SK-N-SH (cell line): ENCODE measurements around the gene DPEP1. TPM values are rescaled to one million over a fixed set of nuclear protein-coding genes. Genes with fewer than 3 reads are reported as not detected.

Source experiments
- CTCF ChIA-PET: fragments of 300-600, 350-600 bp; formaldehyde crosslinking; extraction: SDS; loops from one replicate; lab custom pipeline; 2021; lab: Yijun Ruan, JAX
- POLR2A ChIA-PET: fragments of 350-600 bp; sonication (Branson Sonifier 250); formaldehyde crosslinking; extraction: SDS; loops from one replicate; lab custom pipeline; 2020; ENCODE audit warnings: antibody characterized with exemption, inconsistent platforms; lab: Yijun Ruan, JAX
- DNase-seq: peaks from one replicate; pipeline ENCODE4 v3.0.0; 2012
- H2AFZ ChIP-seq: fragments of 200-600 bp; sonication (generic); 2 replicates; pipeline ENCODE4 v1.8.1; 2016; ENCODE audit warnings: antibody characterized with exemption, mild to moderate bottlenecking, low read depth
- H3F3A ChIP-seq: fragments of 200-600 bp; sonication (generic); replicated peaks from 2 replicates; pipeline ENCODE3; 2016; ENCODE audit warnings: antibody characterized with exemption, mild to moderate bottlenecking; ENCODE audit not compliant: insufficient read depth
- H3K27ac ChIP-seq, 2 experiments: fragments of 200-500 bp in 1 of 2; fragments of 200-600 bp in 1 of 2; sonication (Bioruptor generic) in 1 of 2; sonication (generic), shearing (Covaris generic) in 1 of 2; 2 replicates each; pipeline versions ENCODE4 v1.5.1 to v1.6.1; 2014 to 2016; ENCODE audit warnings: low read depth in 2 of 2, inconsistent platforms in 1 of 2, low read length in 1 of 2, mild to moderate bottlenecking in 1 of 2, mixed read lengths in 1 of 2
- H3K27me3 ChIP-seq: fragments of 200-600 bp; sonication (generic), shearing (Covaris generic); 2 replicates; pipeline ENCODE4 v1.6.1; 2016; ENCODE audit warnings: mixed run types; ENCODE audit not compliant: insufficient read depth
- H3K36me3 ChIP-seq, 2 experiments: fragments of 200-500 bp in 1 of 2; fragments of 200-600 bp in 1 of 2; sonication (Bioruptor generic) in 1 of 2; sonication (generic) in 1 of 2; replicated peaks in 1 of 2; 2 replicates each; pipeline versions ENCODE3 to v1.5.1; 2014 to 2016; ENCODE audit warnings: low read length in 1 of 2, mild to moderate bottlenecking in 1 of 2; ENCODE audit not compliant: insufficient read depth in 2 of 2, control insufficient read depth in 1 of 2
- H3K4me1 ChIP-seq, 2 experiments: fragments of 200-500 bp in 1 of 2; fragments of 200-600 bp in 1 of 2; sonication (Bioruptor generic) in 1 of 2; sonication (generic), shearing (Covaris generic) in 1 of 2; 2 replicates each; pipeline versions ENCODE4 v1.5.1 to v1.6.1; 2014 to 2016; ENCODE audit warnings: low read depth in 1 of 2, low read length in 1 of 2, mixed run types in 1 of 2; ENCODE audit not compliant: insufficient read depth in 2 of 2, control insufficient read depth in 1 of 2
- H3K4me2 ChIP-seq: fragments of 200-600 bp; sonication (generic), shearing (Covaris generic); 2 replicates; pipeline ENCODE4 v1.6.1; 2017; ENCODE audit warnings: mixed run types
- H3K4me3 ChIP-seq, 2 experiments: fragments of 200-500 bp in 1 of 2; fragments of 200-600 bp in 1 of 2; sonication (Bioruptor generic) in 1 of 2; sonication (generic), shearing (Covaris generic) in 1 of 2; 2 replicates each; pipeline versions ENCODE4 v1.5.1 to v1.8.1; 2014 to 2016; ENCODE audit warnings: low read depth in 2 of 2, inconsistent platforms in 1 of 2, low read length in 1 of 2, mild to moderate bottlenecking in 1 of 2, mixed read lengths in 1 of 2, moderate library complexity in 1 of 2
- H3K79me2 ChIP-seq: fragments of 200-600 bp; sonication (generic); 2 replicates; pipeline ENCODE4 v1.8.1; 2017; ENCODE audit warnings: mild to moderate bottlenecking; ENCODE audit not compliant: insufficient read depth
- H3K9ac ChIP-seq: fragments of 200-600 bp; sonication (generic); 2 replicates; pipeline ENCODE4 v1.6.1; 2017; ENCODE audit warnings: mixed run types
- H3K9me2 ChIP-seq: fragments of 200-600 bp; sonication (generic); 2 replicates; pipeline ENCODE4 v1.6.1; 2017; ENCODE audit warnings: mixed run types
- H3K9me3 ChIP-seq: fragments of 200-600 bp; sonication (generic); 2 replicates; pipeline ENCODE4 v1.6.1; 2017; ENCODE audit warnings: mixed run types, mild to moderate bottlenecking, moderate library complexity
- H4K20me1 ChIP-seq: fragments of 200-600 bp; sonication (generic); 2 replicates; pipeline ENCODE4 v1.6.1; 2017; ENCODE audit warnings: mild to moderate bottlenecking, mixed run types; ENCODE audit not compliant: insufficient read depth
- ELF1 ChIP-seq: IDR thresholded peaks from 2 replicates; pipeline ENCODE4 v1.4.0; 2012
- EP300 ChIP-seq, 2 experiments: IDR thresholded peaks; 2 replicates each; pipeline versions ENCODE4 v1.4.0 to v1.6.1; 2012; ENCODE audit warnings: borderline replicate concordance in 1 of 2, low read depth in 1 of 2, low read length in 1 of 2
- EZH2phosphoT487 ChIP-seq: fragments of 200-600 bp; sonication (generic); IDR thresholded peaks from 2 replicates; pipeline ENCODE4 v1.6.1; 2017; ENCODE audit warnings: low read depth, mixed run types, mild to moderate bottlenecking, antibody characterized with exemption, moderate library complexity, borderline replicate concordance
- FOSL2 ChIP-seq: IDR thresholded peaks from 2 replicates; pipeline ENCODE4 v1.4.0; 2012; ENCODE audit warnings: low read depth, mild to moderate bottlenecking, moderate library complexity, borderline replicate concordance
- FOXJ3 ChIP-seq: sonication (generic); formaldehyde crosslinking; IDR thresholded peaks from 2 replicates; pipeline ENCODE4 v1.5.1; 2020; ENCODE audit warnings: mild to moderate bottlenecking, missing genetic modification reagents
- FOXM1 ChIP-seq: IDR thresholded peaks from 2 replicates; pipeline ENCODE4 v1.4.0; 2012; ENCODE audit warnings: low read depth, mild to moderate bottlenecking
- GABPA ChIP-seq: IDR thresholded peaks from 2 replicates; pipeline ENCODE4 v1.4.0; 2012; ENCODE audit warnings: low read depth, mild to moderate bottlenecking
- GATA2 ChIP-seq: sonication (generic); formaldehyde crosslinking; IDR thresholded peaks from 2 replicates; pipeline ENCODE4 v1.5.0; 2020; ENCODE audit warnings: mild to moderate bottlenecking, missing genetic modification reagents
- MAX ChIP-seq: IDR thresholded peaks from 2 replicates; pipeline ENCODE4 v1.4.0; 2012; ENCODE audit warnings: low read depth
- MEF2A ChIP-seq: IDR thresholded peaks from 2 replicates; pipeline ENCODE4 v1.4.0; 2012; ENCODE audit warnings: low read depth, borderline replicate concordance
- NFIC ChIP-seq: IDR thresholded peaks from 2 replicates; pipeline ENCODE4 v1.4.0; 2012; ENCODE audit warnings: borderline replicate concordance
- NRF1 ChIP-seq: IDR thresholded peaks from 2 replicates; pipeline ENCODE4 v1.6.1; 2012; ENCODE audit warnings: low read depth, mild to moderate bottlenecking, low read length
- PBX3 ChIP-seq: IDR thresholded peaks from 2 replicates; pipeline ENCODE4; 2012
- RAD21 ChIP-seq: IDR thresholded peaks from 2 replicates; pipeline ENCODE4 v1.6.1; 2012; ENCODE audit warnings: mild to moderate bottlenecking, low read length
- RCOR1 ChIP-seq: fragments of 150-350 bp; IDR thresholded peaks from 2 replicates; pipeline ENCODE4 v1.6.1; 2017; ENCODE audit warnings: antibody characterized with exemption, low read length
- REST ChIP-seq: IDR thresholded peaks from 2 replicates; pipeline ENCODE4 v1.6.1; 2012; ENCODE audit warnings: mild to moderate bottlenecking, low read depth, low read length, moderate library complexity
- RFX5 ChIP-seq: IDR thresholded peaks from 2 replicates; pipeline ENCODE4 v1.6.1; 2012; ENCODE audit warnings: mild to moderate bottlenecking, improper control_type of control experiment, low read length
- RXRA ChIP-seq: IDR thresholded peaks from 2 replicates; pipeline ENCODE4 v1.4.0; 2012; ENCODE audit warnings: low read depth, mild to moderate bottlenecking, borderline replicate concordance
- SIN3A ChIP-seq: IDR thresholded peaks from 2 replicates; pipeline ENCODE4 v1.6.1; 2012; ENCODE audit warnings: low read depth, mild to moderate bottlenecking, low read length, moderate library complexity, borderline replicate concordance
- WGBS: methylation state at CpG from one replicate; pipeline ENCODE4 v1.1.6; 2017; ENCODE audit warnings: low lambda C conversion rate; 5-methylcytosine and 5-hydroxymethylcytosine counted together
- polyA plus RNA-seq, 3 experiments: library from polyadenylated mRNA; depleted of rRNA; stranded (reverse); fragments of >200 nt; gene quantifications; 2 replicates each; pipeline ENCODE4 v1.2.3, GENCODE V29; 2012
- TF ChIP-seq, protein P1 (sequence below): IDR thresholded peaks from 2 replicates; pipeline ENCODE4 v1.4.0; 2012; ENCODE audit warnings: low read depth, borderline replicate concordance

The DPEP1 gene
- polyA plus RNA-seq, 1 of the 3 experiments (the other 2 are of a cell fraction), result 0.05 TPM

- Histone ChIP-seq H3K79me2 (peaks cover 58% of the 10 kb centered on the region), H4K20me1 (peaks cover 29% of the 10 kb centered on the region), H3K4me1 (peaks cover 0 to 10% of the 10 kb centered on the region in 2 experiments; a peak in 1 of 4 replicates), H2AFZ (no peak overlapping the region), H3K9me3 (no peaks in the 10 kb centered on the region), H3K4me3 (no peak overlapping the region), H3K27me3 (no peaks in the 10 kb centered on the region), H3K9me2 (no peaks in the 10 kb centered on the region), H3K27ac (no peak overlapping the region; a peak in 1 of 4 replicates), H3F3A (no peaks in the 10 kb centered on the region), H3K36me3 (peaks cover 5 to 23% of the 10 kb centered on the region in 2 experiments), H3K9ac (no peak overlapping the region), H3K4me2 (no peak overlapping the region)
- no peak for TF ChIP-seq NRF1
- TF ChIP-seq RAD21, result no peak
- TF ChIP-seq GATA2 (CRISPR knock-in tag), result no peak
- no peak for TF ChIP-seq RXRA
- no peak for TF ChIP-seq REST
- no peak for TF ChIP-seq EZH2phosphoT487
- no peak for TF ChIP-seq RCOR1
- no peak for TF ChIP-seq NFIC
- TF ChIP-seq GABPA, result no peak
- TF ChIP-seq, protein P1, sequence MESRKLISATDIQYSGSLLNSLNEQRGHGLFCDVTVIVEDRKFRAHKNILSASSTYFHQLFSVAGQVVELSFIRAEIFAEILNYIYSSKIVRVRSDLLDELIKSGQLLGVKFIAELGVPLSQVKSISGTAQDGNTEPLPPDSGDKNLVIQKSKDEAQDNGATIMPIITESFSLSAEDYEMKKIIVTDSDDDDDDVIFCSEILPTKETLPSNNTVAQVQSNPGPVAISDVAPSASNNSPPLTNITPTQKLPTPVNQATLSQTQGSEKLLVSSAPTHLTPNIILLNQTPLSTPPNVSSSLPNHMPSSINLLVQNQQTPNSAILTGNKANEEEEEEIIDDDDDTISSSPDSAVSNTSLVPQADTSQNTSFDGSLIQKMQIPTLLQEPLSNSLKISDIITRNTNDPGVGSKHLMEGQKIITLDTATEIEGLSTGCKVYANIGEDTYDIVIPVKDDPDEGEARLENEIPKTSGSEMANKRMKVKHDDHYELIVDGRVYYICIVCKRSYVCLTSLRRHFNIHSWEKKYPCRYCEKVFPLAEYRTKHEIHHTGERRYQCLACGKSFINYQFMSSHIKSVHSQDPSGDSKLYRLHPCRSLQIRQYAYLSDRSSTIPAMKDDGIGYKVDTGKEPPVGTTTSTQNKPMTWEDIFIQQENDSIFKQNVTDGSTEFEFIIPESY, result no peak
- 92% methylated on average over 15 of the region's 15 CpGs for WGBS
- no peak for DNase-seq
- ChIA-PET POLR2A (no interaction called here), CTCF (interaction anchor here (4.6 kb wide), 1 partner anchor 10 kb away, joined by 23 read pairs; no protein-coding TSS in a partner anchor)
Measured at GRCh38 chr16:89651584-89651983, 38.1 kb downstream of the DPEP1 start.

DNA sequence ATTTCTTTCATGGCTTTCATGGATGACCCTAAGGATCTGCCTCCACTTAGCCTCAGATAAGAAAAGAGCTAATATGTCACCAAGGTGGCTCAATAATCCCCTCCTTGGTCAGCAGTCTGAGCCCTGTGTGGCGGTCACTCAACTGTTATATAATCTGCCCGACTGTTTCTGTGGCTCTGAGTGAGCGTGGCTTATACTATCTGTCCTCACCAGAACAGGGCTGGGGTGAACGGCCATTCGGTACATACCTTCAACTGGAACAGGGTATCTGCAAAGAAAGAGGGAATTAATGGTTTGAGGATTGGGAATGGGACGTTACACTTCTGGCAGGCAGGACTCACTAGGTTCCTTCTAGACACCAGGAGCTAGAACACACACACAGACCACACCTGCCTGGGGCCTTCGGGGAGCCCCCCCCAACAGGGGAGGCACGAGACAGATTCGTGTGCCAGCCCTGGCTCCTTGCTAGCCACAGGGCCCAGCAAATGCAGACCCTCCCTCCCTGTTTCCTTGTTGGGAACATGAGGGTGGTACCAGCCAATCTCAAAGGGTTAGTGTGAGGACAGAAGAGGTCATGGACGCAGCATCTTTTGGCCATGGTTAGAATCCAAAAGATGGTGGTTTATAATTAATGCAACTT is 40.3 kb downstream of the DPEP1 start:
- H3K4me2 ChIP-seq, result no peak overlapping the region
- H3K27ac ChIP-seq, result no peak overlapping the region
- no peak overlapping the region for H3K4me3 ChIP-seq
- ChIA-PET CTCF (interaction anchor here (1.9 to 4.6 kb wide), 2 partner anchors 12 to 17 kb away, joined by 4 to 23 read pairs; no protein-coding TSS in a partner anchor), POLR2A (no interaction called here)
- H2AFZ ChIP-seq, result no peak overlapping the region
- no peaks in the 10 kb centered on the region for H3F3A ChIP-seq
- DNase-seq, result no peak
- H3K9me3 ChIP-seq, result no peaks in the 10 kb centered on the region
- H3K79me2 ChIP-seq, result peaks cover 76% of the 10 kb centered on the region
- H3K9ac ChIP-seq, result no peak overlapping the region
- no peaks in the 10 kb centered on the region for H3K9me2 ChIP-seq
- peaks cover 5 to 15% of the 10 kb centered on the region in 2 experiments for H3K36me3 ChIP-seq
- TF ChIP-seq SIN3A (no peak), FOXJ3 (CRISPR knock-in tag) (no peak), NFIC (no peak), GABPA (no peak), ELF1 (no peak), MAX (no peak), FOXM1 (no peak), EP300 (IDR thresholded peaks at IDR 0.05; ENCODE audit: borderline replicate concordance in 1 of 2, low read depth in 1 of 2, low read length in 1 of 2) (no peak), MEF2A (no peak), FOSL2 (no peak), RFX5 (no peak), PBX3 (no peak)
- H3K27me3 ChIP-seq, result no peaks in the 10 kb centered on the region
- H3K4me1 ChIP-seq, result peaks cover 0 to 16% of the 10 kb centered on the region in 2 experiments; a peak in 1 of 4 replicates
- WGBS, result 92% methylated on average over 7 of the region's 10 CpGs
- H4K20me1 ChIP-seq, result peaks cover 29% of the 10 kb centered on the region
